Thyroid gland (tissue), 4 donors: ENCODE measurements around the gene BBS7. TPM values are rescaled to one million over a fixed set of nuclear protein-coding genes. Genes with fewer than 3 reads are reported as not detected.

Experiments used
- DNase-seq, 2 donors: peaks; one replicate each; pipeline ENCODE4 v3.0.0-alpha.2; 2019
- H3K27ac ChIP-seq, 3 donors: fragments of 200-600 bp; sonication (generic); 1 replicate in 2 of 3; 2 replicates in 1 of 3; pipeline ENCODE4 v1.5.1; 2016 to 2019; ENCODE audit warnings: mild to moderate bottlenecking in 1 of 3, moderate library complexity in 1 of 3
- H3K27me3 ChIP-seq: fragments of 200-600 bp; sonication (generic); one replicate; pipeline ENCODE4 v1.5.1; 2019
- H3K36me3 ChIP-seq, 2 donors: fragments of 200-600 bp; sonication (generic); one replicate each; pipeline ENCODE4 v1.5.1; 2016 to 2019
- H3K4me1 ChIP-seq, 2 donors: fragments of 200-600 bp; sonication (generic); one replicate each; pipeline ENCODE4 v1.5.1; 2017 to 2019
- H3K4me3 ChIP-seq, 3 donors: fragments of 200-600 bp; sonication (generic); replicated peaks in 1 of 3; 1 replicate in 2 of 3; 2 replicates in 1 of 3; pipeline ENCODE4 v1.5.1; 2016; ENCODE audit warnings: mild to moderate bottlenecking in 1 of 3
- H3K9me3 ChIP-seq: fragments of 200-600 bp; sonication (generic); one replicate; pipeline ENCODE4 v1.5.1; 2017
- POLR2A ChIP-seq, 2 donors: fragments of 450-650 bp; IDR thresholded peaks; one replicate each; pipeline ENCODE4 v1.6.1; 2017; ENCODE audit warnings: antibody characterized with exemption in 2 of 2, mild to moderate bottlenecking in 2 of 2, moderate library complexity in 1 of 2
- WGBS, 2 donors: methylation state at CpG; one replicate each; pipeline ENCODE4 v1.1.5; 2017; 5-methylcytosine and 5-hydroxymethylcytosine counted together
- intact Hi-C: fragments of 100-400 bp; cut with DNase I; formaldehyde crosslinking; loops from one replicate; pipeline ENCODE4 v1.15.1; 2023
- total RNA-seq, 4 donors: library from RNA; depleted of rRNA; stranded (reverse); fragments of >200 nt; gene quantifications; one replicate each; pipeline ENCODE4 v1.2.3, GENCODE V29; 2016
- TF ChIP-seq, protein P1 (sequence below), 6 experiments: fragments of 200-600 bp in 3 of 6; fragments of 450-650 bp in 3 of 6; sonication (generic) in 3 of 6; IDR thresholded peaks; one replicate each; pipeline ENCODE4 v1.5.1; 2016 to 2019; ENCODE audit warnings: antibody characterized with exemption in 6 of 6, mild to moderate bottlenecking in 2 of 6, inconsistent platforms in 1 of 6, moderate library complexity in 1 of 6

Gene BBS7
- total RNA-seq, 4 donors from 2014 or later, result 15.0 to 34.1 (median 24.5) TPM

DNA sequence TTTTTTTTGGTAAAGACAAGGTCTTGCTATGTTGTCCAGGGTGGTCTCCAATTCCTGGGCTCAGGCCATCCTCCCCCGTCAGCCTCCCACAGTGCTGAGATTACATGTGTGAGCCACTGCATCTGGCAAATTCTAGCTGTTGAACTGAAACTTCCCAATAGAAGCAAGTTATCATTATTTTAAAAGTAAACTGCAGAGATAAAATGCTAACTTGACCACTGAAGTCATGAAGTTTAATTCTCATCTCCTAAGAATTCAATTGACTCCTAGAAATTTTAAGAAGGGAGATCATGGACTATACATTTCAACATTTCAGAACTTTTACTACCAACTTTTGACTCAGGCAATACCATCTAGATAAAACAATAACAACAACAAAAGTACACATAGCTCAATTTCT lies 80.8 kb downstream of the BBS7 start:
- no peaks in the 10 kb centered on the region for H3K4me1 ChIP-seq
- H3K27ac ChIP-seq, result no peak overlapping the region
- no peaks in the 10 kb centered on the region for H3K36me3 ChIP-seq
- no peak for DNase-seq
- no peaks in the 10 kb centered on the region for H3K27me3 ChIP-seq
- no peak overlapping the region for H3K4me3 ChIP-seq
- 79 to 89% methylated on average over 1 of the region's 1 CpG for WGBS, 2 donors
- H3K9me3 ChIP-seq, result no peaks in the 10 kb centered on the region
- TF ChIP-seq, protein P1, sequence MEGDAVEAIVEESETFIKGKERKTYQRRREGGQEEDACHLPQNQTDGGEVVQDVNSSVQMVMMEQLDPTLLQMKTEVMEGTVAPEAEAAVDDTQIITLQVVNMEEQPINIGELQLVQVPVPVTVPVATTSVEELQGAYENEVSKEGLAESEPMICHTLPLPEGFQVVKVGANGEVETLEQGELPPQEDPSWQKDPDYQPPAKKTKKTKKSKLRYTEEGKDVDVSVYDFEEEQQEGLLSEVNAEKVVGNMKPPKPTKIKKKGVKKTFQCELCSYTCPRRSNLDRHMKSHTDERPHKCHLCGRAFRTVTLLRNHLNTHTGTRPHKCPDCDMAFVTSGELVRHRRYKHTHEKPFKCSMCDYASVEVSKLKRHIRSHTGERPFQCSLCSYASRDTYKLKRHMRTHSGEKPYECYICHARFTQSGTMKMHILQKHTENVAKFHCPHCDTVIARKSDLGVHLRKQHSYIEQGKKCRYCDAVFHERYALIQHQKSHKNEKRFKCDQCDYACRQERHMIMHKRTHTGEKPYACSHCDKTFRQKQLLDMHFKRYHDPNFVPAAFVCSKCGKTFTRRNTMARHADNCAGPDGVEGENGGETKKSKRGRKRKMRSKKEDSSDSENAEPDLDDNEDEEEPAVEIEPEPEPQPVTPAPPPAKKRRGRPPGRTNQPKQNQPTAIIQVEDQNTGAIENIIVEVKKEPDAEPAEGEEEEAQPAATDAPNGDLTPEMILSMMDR (IDR thresholded peaks at IDR 0.05), result no peak
- TF ChIP-seq POLR2A (IDR thresholded peaks at IDR 0.05), result no peak
- intact Hi-C loops, result no loop called here

DNA sequence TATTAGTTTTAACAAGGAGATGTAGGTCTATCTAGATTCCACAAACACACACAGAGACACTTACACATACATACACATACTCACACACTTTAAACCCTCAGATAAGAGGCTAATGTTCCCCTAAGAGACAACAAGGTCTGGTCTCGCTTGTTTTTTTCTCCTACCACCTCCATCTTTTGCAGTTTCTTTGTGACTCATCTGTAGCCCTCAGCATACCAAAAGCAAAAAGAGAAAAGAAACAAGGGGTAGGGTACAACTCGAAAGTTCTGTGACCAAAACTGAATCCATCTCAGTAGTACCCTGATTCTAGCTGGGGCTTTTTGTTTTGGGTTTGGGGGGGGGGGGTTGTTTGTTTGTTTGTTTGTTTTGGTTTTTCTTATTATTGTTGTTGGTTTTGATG lies 81.4 kb downstream of the BBS7 start:
- 86 to 89% methylated on average over 2 of the region's 2 CpGs for WGBS, 2 donors
- Histone ChIP-seq H3K27ac (no peak overlapping the region), H3K4me1 (no peaks in the 10 kb centered on the region), H3K9me3 (no peaks in the 10 kb centered on the region), H3K27me3 (no peaks in the 10 kb centered on the region), H3K4me3 (no peak overlapping the region), H3K36me3 (no peaks in the 10 kb centered on the region)
- intact Hi-C loops, result no loop called here
- TF ChIP-seq, protein P1 (IDR thresholded peaks at IDR 0.05), result no peak
- no peak for TF ChIP-seq POLR2A (IDR thresholded peaks at IDR 0.05)
- DNase-seq, result no peak

DNA sequence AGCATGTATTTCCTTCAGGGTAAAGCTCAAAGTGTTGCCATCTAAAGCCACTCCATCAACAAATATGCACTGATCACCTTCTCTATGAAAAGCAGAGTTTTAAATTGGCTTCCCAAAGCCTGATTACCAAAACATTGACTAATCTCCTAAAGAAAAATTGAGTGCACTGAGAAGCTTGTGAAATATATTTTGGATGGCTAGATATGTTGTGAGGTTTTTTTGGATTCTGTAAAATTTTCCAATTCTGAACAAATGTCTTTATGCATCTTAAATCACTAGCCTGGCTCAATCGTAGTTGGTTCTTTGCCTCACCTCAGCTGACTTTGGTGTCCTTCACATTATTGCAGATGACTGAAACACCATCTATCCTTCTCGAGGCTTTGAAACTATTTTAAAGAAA lies 84.1 kb downstream of the BBS7 start:
- TF ChIP-seq, protein P1 (IDR thresholded peaks at IDR 0.05), result no peak
- TF ChIP-seq POLR2A (IDR thresholded peaks at IDR 0.05), result no peak
- Histone ChIP-seq H3K9me3 (no peaks in the 10 kb centered on the region), H3K27me3 (no peaks in the 10 kb centered on the region), H3K36me3 (no peaks in the 10 kb centered on the region), H3K4me3 (no peak overlapping the region), H3K27ac (no peak overlapping the region), H3K4me1 (no peaks in the 10 kb centered on the region)
- intact Hi-C loops, result no loop called here
- 89 to 91% methylated on average over 2 of the region's 2 CpGs for WGBS, 2 donors
- DNase-seq, result no peak

DNA sequence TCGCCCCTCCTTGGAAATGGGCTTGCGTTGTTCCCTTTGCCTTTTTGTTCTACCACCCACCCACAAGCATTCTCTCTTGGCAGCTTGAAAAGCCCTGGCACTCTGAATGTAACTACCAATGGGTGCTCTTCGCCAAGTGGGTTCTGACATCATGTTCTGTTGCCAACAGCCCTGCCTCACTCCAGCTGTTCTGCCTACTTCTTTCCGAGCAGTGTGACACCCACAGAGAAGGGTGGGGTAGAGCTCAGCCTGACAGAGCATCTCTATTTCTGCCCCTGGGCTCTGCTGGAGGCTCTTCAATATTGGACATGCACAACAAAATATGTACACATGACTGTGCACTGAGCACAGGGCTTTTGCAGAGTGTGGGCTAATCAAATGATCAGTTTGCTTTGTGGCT lies 84.8 kb downstream of the BBS7 start:
- H3K27ac ChIP-seq, result no peak overlapping the region
- intact Hi-C loops, result no loop called here

DNA sequence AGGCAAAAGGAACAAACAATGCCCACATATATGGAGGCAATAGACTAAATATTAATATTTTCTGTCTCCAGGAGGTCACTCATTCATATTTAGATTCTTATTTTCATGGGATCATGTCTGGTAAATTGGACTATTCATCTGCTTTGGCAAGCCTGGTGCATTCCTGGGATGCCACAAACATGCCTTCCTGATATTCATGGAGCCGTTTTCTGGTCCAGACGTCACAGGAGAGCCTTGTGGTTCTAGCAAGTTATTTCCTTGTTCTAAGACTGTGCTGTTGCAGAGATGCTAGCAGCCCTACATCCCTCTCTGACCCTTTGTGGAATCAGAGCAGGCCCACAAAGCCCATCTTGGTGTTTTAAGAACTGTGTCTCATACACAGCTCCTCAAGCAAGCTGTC lies 85.3 kb downstream of the BBS7 start:
- intact Hi-C loops, result no loop called here
- Histone ChIP-seq H3K36me3 (no peaks in the 10 kb centered on the region), H3K4me3 (no peak overlapping the region), H3K27me3 (no peaks in the 10 kb centered on the region), H3K27ac (no peak overlapping the region), H3K4me1 (no peaks in the 10 kb centered on the region), H3K9me3 (no peaks in the 10 kb centered on the region)
- WGBS, 2 donors, result 26 to 29% methylated on average over 2 of the region's 2 CpGs
- TF ChIP-seq, protein P1 (IDR thresholded peaks at IDR 0.05), result no peak
- no peak for DNase-seq

More for the DNA sequence above, 84.8 kb downstream of the BBS7 start:
- Histone ChIP-seq H3K4me3 (no peak overlapping the region), H3K36me3 (no peaks in the 10 kb centered on the region), H3K27me3 (no peaks in the 10 kb centered on the region), H3K9me3 (no peaks in the 10 kb centered on the region), H3K4me1 (no peaks in the 10 kb centered on the region)
- 76 to 82% methylated on average over 4 of the region's 4 CpGs for WGBS, 2 donors
- TF ChIP-seq POLR2A (IDR thresholded peaks at IDR 0.05), result no peak
- TF ChIP-seq, protein P1 (IDR thresholded peaks at IDR 0.05), result no peak
- no peak for DNase-seq
